HepG2 (cell line): ENCODE data around the gene IFIT2.
"Not testable (repeated sequence)": the region's sequence is repeated elsewhere in the genome, so short reads cannot be mapped to it uniquely, and the experiment has no call there.

Source experiments
- FOXJ3 ChIP-seq: sonication (generic); formaldehyde crosslinking; IDR thresholded peaks from 2 replicates; pipeline ENCODE4 v1.4.0; 2020; ENCODE audit warnings: missing genetic modification reagents, mild to moderate bottlenecking, borderline replicate concordance
- NFKB2 ChIP-seq: sonication (generic); formaldehyde crosslinking; IDR thresholded peaks from 2 replicates; pipeline ENCODE4 v1.4.0; 2020; ENCODE audit warnings: missing genetic modification reagents, borderline replicate concordance
- PAF1 ChIP-seq: IDR thresholded peaks from 2 replicates; pipeline ENCODE4 v1.6.1; 2016; ENCODE audit warnings: missing genetic modification reagents, missing compliant biosample characterization
- PPARG ChIP-seq: conservative IDR thresholded peaks from 2 replicates; pipeline ENCODE4 v1.6.1; 2016; ENCODE audit warnings: missing biosample characterization, missing genetic modification reagents
- ZNF496 ChIP-seq: sonication (generic); formaldehyde crosslinking; IDR thresholded peaks from 2 replicates; pipeline ENCODE4 v1.8.1; 2023; ENCODE audit warnings: mild to moderate bottlenecking, moderate library complexity, missing genetic modification reagents; ENCODE audit not compliant: insufficient replicate concordance
- TF ChIP-seq, protein P1 (sequence below): sonication (generic); formaldehyde crosslinking; IDR thresholded peaks from 2 replicates; pipeline ENCODE4 v1.5.1; 2020; ENCODE audit warnings: mild to moderate bottlenecking, missing genetic modification reagents

DNA sequence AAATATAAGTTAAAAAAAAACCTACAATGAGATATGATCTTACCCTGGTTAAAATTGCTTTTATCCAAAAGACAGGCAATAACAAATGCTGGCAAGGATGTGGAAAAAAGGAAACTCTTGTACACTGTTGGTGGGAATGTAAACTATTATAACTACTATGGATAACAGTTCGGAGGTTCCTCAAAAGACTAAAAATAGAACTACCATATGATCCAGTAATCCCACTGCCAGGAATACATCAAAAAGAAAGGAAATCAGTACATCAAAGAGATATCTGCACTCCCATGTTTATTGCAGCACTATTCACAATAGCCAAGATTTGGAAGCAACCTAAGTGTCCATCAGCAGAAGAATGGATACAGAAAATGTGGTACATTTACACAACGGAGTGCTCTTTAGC is 24.0 kb downstream of the IFIT2 start:
- not testable (repeated sequence) for TF ChIP-seq NFKB2; FOXJ3; ZNF496 (CRISPR knock-in tag); PAF1 (CRISPR knock-in tag); PPARG (CRISPR knock-in tag)
- TF ChIP-seq, protein P1, sequence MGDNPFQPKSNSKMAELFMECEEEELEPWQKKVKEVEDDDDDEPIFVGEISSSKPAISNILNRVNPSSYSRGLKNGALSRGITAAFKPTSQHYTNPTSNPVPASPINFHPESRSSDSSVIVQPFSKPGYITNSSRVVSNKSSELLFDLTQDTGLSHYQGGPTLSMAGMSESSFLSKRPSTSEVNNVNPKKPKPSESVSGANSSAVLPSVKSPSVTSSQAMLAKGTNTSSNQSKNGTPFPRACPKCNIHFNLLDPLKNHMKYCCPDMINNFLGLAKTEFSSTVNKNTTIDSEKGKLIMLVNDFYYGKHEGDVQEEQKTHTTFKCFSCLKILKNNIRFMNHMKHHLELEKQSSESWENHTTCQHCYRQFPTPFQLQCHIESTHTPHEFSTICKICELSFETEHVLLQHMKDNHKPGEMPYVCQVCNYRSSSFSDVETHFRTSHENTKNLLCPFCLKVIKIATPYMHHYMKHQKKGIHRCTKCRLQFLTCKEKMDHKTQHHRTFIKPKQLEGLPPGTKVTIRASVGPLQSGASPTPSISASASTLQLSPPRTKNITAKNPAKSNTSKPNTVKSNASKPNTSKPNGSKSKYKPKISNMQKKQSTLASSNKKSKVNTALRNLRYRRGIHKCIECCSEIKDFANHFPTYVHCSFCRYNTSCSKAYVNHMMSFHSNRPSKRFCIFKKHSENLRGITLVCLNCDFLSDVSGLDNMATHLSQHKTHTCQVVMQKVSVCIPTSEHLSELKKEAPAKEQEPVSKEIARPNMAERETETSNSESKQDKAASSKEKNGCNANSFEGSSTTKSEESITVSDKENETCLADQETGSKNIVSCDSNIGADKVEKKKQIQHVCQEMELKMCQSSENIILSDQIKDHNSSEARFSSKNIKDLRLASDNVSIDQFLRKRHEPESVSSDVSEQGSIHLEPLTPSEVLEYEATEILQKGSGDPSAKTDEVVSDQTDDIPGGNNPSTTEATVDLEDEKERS (CRISPR knock-in tag) = not testable (repeated sequence)
